Measurements from ENCODE around the gene DGKZ.

GRCh38 chr11:46338988-46339666, 8.1 kb upstream of the DGKZ start:
- no peak for TF ChIP-seq POLR2A (IDR thresholded peaks at IDR 0.05; ENCODE audit: low read length)
- TF ChIP-seq GATA1 (IDR thresholded peaks at IDR 0.05; ENCODE audit: low read depth, low read length), result no peak
